GM06990 (cell line): ENCODE results near the gene ANGPTL8.

Source experiments
- DNase-seq: peaks from one replicate; pipeline ENCODE4 v3.0.0-alpha.2; 2011; ENCODE audit not compliant: insufficient read length; ENCODE audit errors: extremely low read depth
- H3K27me3 ChIP-seq: replicated peaks from 2 replicates; pipeline ENCODE4 v1.6.0; 2011; ENCODE audit warnings: low read length; ENCODE audit not compliant: control insufficient read depth, insufficient read depth
- H3K36me3 ChIP-seq: 2 replicates; pipeline ENCODE4 v1.5.1; 2011; ENCODE audit warnings: low read length; ENCODE audit not compliant: control insufficient read depth, insufficient read depth
- H3K4me3 ChIP-seq: replicated peaks from 2 replicates; pipeline ENCODE4 v1.5.1; 2011; ENCODE audit warnings: low read depth, mild to moderate bottlenecking, control low read depth, low read length
- TF ChIP-seq, protein P1 (sequence below): IDR thresholded peaks from 2 replicates; pipeline ENCODE4 v1.5.1; 2011; ENCODE audit warnings: low read length, control low read depth, mild to moderate bottlenecking, inconsistent platforms; ENCODE audit not compliant: insufficient read depth, poor library complexity, severe bottlenecking

ANGPTL8 gene

DNA sequence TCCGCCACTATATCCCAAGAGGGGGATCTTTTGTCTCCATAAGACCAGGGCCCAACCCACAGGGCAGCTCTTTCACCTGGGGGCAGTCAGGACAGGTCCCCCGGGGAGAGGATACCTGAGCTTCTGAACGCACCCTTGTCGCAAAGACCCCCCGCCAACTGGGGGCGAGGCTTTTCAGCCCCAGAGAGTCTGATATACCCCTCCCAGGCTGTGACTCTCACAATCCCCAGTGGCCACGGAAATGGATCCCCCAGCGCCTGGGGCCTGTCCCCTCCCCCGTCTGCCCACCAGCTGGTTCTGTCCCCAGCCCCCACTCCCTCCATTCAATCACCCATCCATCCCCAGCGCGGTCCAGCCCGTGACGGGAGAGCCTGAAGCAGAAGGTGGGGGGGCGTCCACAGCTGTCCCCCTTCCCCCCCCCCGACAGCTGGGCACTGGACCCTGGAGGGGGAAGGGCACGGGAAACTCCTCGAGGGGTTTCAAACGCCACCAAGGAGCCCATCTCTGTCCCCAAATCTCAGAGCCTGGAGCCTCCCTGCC is 22.1 kb downstream of the ANGPTL8 start:
- Histone ChIP-seq H3K27me3 (no peaks in the 10 kb centered on the region), H3K36me3 (no peaks in the 10 kb centered on the region), H3K4me3 (peak overlapping the region; percentile 67)
- DNase-seq, result no peak
- TF ChIP-seq, protein P1, sequence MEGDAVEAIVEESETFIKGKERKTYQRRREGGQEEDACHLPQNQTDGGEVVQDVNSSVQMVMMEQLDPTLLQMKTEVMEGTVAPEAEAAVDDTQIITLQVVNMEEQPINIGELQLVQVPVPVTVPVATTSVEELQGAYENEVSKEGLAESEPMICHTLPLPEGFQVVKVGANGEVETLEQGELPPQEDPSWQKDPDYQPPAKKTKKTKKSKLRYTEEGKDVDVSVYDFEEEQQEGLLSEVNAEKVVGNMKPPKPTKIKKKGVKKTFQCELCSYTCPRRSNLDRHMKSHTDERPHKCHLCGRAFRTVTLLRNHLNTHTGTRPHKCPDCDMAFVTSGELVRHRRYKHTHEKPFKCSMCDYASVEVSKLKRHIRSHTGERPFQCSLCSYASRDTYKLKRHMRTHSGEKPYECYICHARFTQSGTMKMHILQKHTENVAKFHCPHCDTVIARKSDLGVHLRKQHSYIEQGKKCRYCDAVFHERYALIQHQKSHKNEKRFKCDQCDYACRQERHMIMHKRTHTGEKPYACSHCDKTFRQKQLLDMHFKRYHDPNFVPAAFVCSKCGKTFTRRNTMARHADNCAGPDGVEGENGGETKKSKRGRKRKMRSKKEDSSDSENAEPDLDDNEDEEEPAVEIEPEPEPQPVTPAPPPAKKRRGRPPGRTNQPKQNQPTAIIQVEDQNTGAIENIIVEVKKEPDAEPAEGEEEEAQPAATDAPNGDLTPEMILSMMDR, result no peak

DNA sequence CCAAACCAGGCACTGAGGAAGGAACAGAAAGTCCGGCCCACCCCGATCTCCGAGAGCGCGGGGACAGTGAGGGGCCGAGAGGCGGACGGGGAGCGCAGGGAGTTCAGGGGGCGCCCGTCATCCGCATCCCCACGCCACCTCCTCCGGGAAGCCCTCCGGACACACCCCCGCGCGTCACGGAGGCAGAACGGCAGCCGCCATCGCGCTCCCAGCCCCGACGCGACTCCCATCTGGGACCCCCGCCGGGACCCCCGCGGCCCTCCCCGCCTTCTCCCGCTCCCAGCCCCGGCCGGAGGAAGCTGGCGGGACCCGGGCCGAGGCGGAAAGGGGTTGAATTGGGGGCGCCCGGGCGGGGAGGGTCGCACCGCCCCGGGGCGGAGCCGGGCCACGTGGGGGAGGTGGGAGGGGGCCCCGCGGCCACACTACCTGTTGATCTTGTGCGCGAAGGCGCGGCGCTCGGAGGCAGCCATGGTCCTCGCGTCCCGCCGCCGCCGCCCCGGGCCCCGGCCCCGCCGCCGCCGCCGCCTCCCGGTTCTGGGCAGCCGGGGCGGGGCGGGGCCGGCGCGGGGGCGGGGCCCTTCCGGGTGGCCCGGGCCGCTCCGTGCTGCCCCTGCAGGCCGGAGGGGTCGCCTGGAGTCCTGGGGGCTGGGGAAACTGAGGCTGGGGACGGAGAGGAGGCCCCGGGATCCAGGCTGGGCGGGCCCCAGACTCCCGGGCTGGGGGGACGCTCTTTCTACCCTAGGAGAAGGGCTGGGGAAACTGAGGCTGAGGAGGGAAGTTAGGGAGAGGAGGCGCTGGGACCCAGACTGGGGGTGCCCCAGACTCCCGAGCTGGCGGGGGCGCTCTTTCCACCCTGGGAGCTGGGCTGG is 22.8 kb downstream of the ANGPTL8 start, which contains the start of gene DOCK6:
Gene DOCK6, minus strand, starts transcription at position 554 of the 869 bp plus-strand sequence. Its CDS starts 84 bp downstream, at position 470.
- TF ChIP-seq, protein P1, result peak; percentile 65
- Histone ChIP-seq H3K4me3 (peak within 1 kb of the TSS; percentile 67), H3K36me3 (no peaks in the 10 kb centered on the region), H3K27me3 (no peaks in the 10 kb centered on the region)
- DNase-seq, result no peak

DNA sequence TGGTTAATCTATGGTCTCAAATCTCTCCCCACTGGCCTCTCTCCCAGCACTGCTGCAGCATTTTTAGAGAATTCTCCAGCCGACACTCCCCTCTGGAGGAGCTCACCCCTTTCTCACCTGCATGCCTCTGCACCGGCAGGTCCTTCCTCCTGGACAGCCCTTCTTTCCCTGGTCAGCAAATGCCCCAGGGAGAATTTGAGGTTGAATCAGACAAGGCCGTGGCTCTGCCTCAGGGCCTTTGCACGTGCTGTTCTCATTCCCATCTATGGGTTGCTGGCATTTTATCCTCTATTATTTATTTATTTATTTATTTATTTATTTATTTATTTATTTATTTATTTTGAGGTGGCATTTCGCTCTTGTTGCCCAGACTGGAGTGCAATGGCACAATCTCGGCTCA is 24.3 kb downstream of the ANGPTL8 start:
- Histone ChIP-seq H3K4me3 (no peak overlapping the region), H3K27me3 (no peaks in the 10 kb centered on the region; the same call in 1 of the 2 replicates), H3K36me3 (no peaks in the 10 kb centered on the region)
- TF ChIP-seq, protein P1, result no peak
- DNase-seq, result no peak

DNA sequence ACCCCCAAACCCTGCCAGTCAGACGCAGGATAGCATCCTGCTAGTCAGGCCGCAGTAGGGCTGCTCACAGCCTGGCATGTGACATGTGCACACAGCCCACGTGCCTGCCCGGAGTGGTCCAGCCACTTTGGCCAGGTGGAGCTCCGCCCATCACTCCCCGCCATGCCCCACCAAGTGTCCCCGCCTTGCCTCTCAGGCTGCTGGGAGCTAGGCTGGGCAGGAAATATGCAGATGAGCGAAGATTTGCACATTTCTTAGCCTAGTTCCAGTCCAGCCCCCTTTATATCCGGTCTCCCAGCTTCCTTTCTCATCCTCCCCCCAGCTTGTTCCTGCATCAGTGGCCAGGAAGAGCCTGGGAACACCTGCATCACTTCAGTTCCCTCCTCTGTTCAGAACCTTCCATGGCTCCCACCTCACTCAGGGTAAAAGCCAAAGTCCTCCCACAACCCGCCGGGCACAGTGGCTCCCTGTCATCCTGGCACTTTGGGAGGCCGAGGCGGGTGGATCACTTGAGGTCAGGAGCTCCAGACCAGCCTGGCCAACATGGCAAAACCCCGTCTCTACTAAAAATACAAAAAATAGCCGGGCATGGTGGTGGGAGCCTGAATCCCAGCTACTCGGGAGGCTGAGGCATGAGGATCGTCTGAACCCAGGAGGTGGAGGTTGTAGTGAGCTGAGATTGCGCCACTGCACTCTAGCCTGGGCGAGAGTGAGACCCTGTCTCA is 25.2 kb downstream of the ANGPTL8 start:
- H3K27me3 ChIP-seq, result no peaks in the 10 kb centered on the region; the same call in 1 of the 2 replicates
- no peak for DNase-seq
- H3K36me3 ChIP-seq, result no peaks in the 10 kb centered on the region
- TF ChIP-seq, protein P1, result no peak
- H3K4me3 ChIP-seq, result no peak overlapping the region

DNA sequence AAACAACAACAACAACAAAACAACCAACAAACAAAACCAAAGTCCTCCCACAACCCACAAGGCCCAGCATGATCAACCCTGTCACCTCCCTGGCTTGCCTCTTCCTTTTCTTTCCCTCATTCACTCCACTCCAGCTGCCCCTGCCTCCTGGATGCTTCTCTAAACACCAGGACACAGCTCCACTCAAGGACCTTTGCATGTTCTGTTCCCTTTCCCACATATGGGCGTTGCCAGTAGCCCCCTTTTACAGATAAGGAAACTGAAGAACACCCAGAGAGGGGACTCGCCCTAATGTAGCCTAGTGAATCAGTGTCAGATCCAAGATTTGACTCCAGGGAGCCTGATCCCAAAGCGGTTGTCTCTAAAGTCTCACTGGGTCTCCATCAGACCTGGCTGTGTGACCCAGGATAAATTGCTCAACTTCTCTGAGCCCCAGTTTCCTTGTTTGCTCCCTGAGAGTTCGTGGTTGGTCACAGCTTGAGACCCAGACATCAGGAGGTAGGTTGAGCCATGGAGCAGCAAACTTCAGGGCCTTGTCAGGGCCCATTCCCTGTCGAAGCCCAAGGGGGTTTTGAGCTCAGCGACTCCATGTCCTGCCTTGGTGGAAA is 25.9 kb downstream of the ANGPTL8 start:
- no peak for DNase-seq
- H3K36me3 ChIP-seq, result no peaks in the 10 kb centered on the region
- no peak overlapping the region for H3K4me3 ChIP-seq
- no peaks in the 10 kb centered on the region; the same call in 1 of the 2 replicates for H3K27me3 ChIP-seq
- TF ChIP-seq, protein P1, result no peak
